Activated gamma-delta T cell treated with anti-CD3 and anti-CD28 coated beads, Interleukin-2, amount 50 U/mL, for 16 hours (primary cell): ENCODE results near the gene ZNF81.
"Not testable (repeated sequence)": the region's sequence is repeated elsewhere in the genome, so short reads cannot be mapped to it uniquely, and the experiment has no call there.

Source experiments
- DNase-seq: peaks from one replicate; pipeline ENCODE4 v3.0.0-alpha.2; 2020; ENCODE audit warnings: low read depth

The ZNF81 gene

DNA sequence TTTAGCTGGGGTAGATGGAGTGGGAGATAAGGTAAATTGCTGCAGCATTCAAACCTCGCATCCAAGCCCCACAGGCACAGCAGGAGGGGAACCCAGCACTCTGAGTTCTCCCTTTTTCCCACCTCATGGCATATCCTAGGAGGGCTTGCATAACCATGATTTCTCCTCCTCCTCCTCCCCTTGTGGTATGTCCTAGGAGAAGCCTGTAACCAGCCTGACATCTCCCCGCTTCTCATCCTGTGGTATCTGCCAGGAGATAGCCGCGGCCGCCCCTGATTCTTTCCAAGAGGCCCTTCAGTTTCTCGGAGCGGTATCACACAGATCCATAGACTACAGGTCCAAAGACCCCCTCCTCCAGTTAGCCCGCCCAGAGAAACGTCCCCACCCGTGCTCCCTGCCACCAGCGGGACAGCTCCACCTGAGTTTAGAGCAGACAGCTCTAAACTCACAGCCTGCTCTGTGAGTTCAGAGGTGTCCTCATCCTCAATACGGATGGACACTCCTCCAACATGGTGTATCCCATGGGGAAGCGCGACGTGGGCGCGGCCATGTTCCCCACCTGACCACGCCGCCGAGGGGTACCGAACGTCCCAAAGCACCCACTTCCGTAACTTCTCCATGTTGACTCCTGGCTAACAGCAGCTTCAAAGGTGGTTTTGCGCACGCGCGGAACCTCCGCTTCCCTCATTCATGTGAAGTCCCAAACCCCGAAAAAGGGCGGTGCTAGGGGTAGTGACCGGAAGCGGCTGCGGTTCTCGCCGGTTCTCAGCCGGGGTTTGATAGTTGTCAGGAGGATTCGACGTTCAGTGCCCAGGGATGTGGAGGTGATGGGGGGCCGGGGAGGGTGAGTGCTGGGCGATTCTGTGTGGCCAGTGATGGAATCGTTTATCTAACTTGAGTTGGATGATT lies at the start of gene ZNF81:
Gene ZNF81 (plus strand): TSS at position 739 of the 909 bp plus-strand sequence. CDS start 9,366 bp downstream, outside the sequence.
- peak; percentile 77 for DNase-seq

DNA sequence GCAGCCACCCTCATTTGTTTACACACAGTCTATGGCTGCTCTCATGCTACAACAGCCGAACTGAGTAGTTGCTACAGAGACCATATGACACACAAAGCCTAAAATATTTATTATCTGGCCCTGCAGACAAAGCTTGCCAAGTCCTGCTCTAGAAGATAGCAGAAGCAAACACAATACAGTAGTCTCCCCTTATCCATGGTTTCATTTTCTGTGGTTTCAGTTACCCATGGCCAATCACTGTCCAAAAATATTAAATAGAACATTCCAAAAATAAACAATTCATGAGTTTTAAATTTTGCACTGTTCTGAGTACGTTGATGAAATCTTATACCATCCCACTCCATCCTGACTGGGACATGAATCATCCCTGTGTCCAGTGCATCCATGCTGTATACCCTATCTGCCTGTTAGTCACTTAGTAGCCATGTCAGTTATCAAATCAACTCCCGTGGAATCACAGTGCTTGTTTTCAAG lies 40.2 kb upstream of the ZNF81 start:
- DNase-seq = no peak

DNA sequence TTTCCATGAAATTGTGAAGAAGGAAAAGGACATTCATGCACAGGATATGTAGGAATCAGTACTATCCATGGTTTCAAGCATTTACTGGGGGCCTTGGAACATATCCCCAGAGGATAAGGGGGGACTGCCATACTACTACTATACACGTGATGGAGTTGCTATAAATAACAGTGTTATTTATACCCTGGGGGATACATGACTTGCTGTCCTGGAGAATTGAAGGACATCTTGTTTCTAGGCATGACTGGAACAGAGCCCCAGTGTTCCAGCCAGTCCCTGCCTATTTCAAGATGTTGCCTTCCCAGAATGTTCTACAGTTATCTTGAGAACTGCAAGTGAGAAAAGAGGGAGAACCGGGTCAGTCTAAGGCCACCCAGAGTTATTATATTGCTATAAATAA lies 39.6 kb upstream of the ZNF81 start:
- DNase-seq = no peak

DNA sequence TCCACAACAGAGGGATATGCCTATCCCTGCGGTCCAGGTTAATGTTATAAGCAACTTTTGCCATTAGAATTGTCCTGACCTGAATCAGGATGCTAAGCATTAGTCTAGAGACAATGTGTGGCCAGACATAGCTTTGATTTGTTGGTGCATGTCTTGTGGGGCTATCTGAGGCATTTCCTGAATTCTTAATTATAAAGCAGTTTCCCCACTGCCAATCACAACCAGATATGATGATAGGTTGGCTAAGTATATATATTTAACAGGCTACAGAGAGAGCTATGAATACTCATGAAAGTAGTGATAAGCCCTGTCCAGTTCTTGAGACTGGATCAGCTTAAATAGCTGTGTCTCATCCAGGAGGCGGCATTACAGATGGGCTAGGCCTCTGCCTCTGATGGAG lies 37.8 kb upstream of the ZNF81 start:
- no peak for DNase-seq

DNA sequence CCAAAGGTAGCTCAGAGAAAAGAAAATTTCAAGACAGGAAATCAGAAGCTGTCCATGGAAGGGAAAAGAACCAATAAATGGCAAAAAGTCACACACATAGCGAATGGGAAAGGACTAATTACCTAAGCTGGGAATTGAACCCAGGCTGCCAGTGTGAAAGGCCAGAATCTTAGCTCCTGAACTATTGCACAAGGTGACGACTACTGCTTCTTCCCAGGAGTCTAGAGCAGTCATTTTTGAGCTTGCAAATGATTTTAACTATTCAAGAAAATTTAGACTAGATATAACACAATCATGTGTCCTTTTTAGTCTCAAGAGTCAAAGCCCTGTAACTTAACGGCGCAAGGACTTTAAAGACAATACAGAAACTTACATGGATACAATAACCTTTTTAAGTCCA lies 34.1 kb upstream of the ZNF81 start:
- no peak for DNase-seq

DNA sequence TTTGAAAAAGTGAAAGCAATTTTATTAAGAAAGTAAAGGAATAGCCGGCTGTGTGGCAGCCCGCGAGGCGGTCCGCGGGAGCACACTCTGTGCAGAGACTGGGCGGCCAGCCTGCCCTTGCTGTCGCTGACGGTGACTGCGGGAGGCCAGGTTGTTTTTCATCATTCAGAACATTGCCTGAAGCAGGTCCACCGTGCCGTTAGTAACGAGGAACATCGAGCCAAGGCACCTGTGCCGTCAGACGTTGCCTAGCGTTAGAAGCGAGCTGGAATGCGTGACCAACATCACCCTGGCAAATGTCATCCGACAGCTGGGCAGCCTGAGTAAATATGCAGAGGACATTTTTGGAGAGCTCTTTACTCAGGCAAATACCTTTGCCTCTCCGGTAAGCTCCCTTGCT lies 33.6 kb upstream of the ZNF81 start:
- DNase-seq = not testable (repeated sequence)

DNA sequence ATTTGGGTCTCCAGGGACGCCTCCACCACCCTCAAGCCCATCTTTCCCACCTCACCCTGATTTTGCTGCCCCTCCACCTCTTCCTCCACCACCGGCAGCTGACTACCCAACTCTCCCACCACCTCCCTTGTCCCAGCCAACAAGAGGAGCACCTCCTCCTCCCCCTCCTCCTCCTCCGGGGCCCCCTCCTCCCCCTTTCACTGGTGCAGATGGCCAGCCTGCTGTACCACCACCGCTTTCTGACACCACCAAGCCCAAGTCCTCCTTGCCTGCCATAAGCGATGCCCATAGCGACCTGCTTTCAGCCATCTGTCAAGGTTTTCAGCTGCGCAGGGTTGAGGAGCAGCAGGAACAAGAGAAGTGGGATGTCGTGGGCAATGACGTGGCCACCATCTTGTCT lies 32.4 kb upstream of the ZNF81 start:
- no peak for DNase-seq

DNA sequence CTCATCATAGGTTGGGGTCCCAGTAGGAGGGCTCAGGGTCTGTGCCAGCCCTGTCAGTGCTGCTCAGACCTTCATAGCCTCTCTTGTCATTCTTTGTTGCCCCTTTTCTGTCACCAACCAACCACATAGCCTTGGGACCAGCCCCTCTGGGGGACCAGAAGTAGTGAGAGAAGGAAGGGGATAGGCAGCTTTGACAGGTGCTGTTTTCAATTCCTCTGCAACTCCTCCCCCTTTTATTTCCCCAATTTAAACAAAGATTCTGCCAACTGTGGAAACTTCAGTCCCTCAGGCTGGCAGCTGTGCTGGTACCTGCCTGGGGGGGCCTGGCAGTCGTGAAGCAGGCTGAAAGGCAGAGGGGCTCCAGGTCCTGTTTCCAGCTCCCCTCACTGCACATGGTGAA lies 30.9 kb upstream of the ZNF81 start:
- DNase-seq = not testable (repeated sequence)

DNA sequence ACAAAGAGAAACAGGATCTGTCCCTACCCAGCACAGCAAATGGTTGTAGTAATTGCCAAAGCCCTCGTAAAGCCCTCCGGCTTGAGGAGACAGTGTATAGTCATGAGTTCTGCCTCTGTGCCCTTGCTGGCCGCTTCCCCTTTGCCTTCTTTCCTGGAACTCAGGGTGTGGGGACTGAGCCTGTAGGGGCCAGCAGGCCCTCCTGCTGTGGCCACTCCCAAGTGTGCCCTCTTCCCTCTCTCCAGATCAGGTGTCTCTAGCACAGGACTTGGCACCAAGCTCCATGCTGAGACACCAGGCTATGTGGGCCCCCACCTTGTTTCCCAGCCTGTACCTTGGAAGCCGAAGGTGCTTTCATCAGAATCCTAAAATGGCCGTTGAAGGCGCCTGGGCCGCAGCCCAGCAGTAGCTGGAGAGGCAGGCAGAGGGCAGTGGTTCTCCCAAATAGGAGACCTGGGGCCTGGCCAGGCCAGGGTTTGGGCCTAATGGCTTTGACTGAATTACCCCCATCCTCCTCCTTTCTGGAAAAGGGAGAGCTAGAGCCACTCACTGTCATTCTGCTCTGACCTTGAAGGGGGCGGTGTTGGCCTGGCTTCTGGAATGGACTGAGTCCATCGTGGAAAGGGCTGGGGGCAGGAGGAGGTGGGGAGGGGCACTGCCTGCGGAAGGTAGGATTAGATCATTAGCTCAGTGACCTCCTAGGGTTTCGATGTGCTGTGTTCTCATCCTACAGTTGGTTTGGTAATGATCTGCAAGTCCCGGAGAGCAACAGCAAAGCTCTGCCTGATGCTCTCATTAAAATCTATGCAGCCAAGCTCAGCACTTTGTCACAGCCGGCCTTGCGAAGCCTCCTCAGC lies 30.1 kb upstream of the ZNF81 start:
- not testable (repeated sequence) for DNase-seq

DNA sequence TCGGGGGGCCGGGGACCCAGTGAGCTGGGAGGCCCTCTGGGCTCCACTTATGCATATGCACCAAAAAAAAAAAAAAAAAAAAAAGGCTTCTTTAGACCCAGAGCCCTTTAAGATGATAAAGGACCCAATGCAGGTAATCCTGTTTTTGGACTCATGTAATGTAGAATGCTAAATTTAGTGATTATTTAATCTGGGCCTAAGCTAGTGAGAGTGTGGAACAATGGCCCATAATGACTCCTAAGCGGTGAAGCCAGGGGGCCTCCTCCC lies 29.5 kb upstream of the ZNF81 start:
- DNase-seq = not testable (repeated sequence)

DNA sequence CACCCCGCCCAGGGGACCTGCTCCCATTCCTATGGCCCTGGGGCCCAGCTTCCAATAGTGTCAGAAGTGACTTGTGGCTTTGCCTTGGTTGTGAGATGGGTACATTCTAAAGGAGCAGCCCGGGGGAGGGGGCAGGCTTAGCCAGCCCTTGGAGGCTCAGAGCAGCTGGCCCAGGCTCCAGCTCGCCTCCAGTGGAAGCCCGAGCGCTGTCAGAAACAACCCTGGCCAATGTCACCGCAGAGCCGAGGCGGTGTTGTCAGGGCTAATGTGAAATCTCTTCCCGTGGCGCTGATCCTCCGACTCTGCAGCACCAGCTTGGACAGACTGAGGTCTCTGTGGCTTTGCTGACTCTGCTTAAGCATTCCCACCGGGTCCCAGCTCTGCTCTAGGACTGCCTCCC lies 29.2 kb upstream of the ZNF81 start:
- no peak for DNase-seq

DNA sequence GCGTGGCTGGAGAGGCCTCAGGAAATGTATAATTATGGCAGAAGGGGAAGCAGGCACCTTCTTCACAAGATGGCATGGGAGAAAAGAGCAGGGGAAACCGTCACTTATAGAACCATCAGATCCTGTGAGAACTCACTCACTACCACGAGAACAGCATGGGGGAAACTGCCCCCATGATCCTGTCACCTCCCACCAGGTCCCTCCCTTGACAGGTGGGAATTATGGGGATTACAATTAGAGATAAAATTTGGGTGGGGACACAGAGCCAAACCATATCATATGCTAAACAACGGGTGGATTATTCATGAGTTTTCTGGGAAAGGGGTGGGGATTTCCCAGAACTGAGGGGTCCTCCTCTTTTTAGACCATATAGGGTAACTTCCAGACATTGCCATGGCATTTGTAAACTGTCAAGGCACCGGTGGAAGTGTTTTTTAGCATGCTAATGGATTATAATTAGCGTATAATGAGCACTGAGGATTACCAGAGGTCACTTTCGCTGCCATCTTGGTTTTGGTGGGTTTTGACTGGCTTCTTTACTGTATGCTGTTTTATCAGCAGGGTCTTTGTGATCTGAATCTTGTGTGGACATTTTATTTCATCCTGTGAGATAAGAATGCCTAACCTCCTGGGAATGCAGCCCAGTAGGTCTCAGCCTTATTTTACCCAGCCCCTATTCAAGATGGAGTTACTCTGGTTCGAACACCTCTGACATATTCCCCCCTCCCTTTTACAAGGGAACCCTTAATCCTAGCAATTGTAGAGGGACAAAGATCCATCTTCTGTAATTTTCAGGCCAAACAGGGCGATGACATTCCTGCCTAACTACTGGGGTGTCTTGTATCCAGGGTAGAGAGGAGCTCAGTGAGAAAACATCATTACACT lies 27.6 kb upstream of the ZNF81 start:
- no peak for DNase-seq

DNA sequence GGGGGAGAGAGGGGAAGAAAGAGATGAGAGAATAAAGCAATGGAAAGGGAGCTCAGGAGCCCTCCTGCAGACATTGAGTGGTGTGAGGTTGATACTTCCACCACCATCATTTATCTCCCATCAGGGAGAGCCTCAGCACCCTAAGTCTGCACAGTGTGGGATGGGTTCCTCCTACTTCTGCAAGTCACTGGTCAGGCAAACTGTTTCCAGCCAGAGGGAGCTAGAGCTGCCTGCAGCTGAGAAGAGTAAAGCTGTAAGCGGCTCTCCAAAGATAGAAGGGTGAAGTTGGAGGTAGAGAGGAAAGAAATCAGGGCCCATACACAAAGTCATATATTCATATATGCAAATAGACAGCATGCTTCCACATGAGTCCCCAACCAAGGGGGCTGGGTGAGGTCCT lies 21.9 kb upstream of the ZNF81 start:
- DNase-seq = no peak

DNA sequence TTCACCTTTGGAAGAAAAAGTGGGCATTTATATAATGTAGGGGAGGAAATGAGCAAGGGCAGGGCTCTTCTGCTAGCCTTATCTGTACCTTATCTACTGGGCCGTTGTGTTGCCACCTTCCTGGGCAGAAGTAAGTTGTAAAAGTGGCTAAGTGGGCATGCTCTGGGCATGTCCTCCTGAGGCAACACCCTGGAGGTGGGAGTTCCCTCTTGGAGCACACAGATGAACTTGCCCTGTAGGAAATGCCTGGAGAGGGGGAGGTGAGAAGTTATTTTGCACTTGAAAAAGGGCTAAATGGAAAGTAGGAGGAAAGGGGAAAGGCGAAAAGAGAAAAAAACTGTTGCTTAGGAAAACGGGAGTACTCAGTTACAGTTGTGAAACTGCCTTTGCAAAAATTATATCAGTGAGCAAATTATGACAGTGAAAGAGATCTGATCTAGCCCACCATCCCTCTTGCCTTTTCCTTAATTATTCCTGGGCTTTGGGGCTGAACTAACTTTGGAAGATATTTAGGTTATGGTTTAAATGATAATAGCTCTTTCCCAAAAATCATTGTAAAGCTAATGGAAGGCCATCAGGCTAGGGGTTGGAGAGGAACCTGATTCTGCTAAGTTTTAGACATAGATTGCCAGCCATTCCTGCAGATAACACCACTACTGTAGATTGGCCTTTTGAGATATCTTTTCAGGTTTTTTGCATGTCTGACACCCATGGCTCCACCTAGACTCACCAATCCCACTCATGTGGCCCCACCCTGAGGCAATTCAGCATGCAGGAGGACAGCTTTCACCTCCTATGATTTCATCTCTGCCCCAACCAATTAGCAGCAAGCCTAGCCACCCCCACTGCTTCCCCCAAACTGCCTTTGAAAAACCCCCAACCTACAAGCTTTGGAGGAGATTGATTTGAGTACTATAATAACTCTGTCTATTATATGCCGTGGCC lies 20.5 kb upstream of the ZNF81 start:
- no peak for DNase-seq

DNA sequence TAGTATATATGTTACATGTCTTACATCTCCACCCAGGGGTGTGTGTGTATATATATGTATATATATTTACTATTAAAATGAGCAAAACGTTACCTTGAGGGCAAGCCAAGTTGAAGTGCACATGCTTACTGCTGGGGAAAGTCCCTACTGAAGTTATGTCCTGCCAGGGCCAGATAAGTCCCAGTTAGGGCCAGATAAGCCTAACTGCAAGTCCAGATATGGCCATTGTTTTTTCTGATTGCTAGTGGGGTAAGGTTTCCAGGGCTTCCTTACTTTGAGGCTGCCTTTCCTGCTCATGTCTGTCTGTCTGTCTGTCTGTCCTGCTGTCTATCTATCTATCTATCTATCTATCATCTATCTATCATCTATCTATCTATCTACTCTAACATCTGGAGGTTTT lies 19.3 kb upstream of the ZNF81 start:
- DNase-seq = no peak

DNA sequence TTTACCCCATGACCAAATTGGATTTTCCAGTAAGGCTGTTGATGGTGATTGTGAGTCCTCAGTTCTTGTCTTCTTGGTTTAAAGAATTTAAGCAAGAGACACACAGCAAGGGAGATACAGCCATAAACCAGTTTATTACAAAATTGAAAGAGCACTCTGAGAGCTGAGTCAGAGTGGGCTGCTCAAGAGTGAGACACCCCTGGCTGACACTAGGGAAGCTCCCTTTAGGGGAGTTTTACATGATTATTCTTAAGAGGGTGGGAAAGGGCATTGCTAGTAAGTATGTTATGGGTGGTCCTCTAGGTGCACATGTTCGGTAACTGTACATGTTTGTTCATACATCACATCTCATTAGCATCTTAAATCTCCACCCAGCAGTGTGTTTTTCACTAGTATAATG lies 18.8 kb upstream of the ZNF81 start:
- DNase-seq = no peak

DNA sequence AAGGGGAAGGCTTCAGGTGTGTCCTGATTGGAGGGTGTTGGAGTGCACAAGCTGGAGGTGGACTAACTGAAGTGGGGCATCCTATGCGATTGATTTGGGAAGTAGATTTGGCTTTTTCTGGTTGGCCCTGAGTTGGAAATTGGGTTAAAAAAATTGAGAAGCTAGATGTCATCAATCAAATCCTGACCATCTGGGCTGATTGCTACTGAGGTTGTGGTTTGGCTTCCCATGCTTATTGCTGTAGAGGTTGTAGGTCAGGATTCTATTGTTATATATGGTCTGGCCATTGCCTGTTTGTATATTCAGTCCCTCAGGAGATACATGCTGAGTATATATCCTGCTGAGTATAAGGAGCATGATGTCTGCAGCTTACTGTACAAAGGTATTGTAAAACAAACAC lies 7.7 kb upstream of the ZNF81 start:
- DNase-seq = no peak

DNA sequence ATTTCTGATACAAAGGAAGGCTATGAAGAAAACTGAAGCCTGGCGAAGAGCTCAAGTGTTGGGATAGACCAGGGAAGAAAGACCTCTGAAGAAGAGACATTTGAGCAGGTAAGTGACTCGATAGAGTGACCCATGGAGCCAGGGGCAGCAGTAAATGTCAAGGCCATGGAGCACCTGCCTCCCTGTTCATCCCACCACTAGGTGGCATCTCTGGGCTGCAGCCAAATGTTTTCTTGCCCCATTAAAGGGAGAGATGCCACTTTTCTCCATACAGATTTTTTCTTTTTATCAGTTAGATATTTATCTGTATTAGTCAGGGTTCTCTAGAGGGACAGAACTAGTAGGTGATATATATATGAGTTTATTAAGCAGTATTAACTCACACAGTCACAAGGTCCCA lies 4.9 kb upstream of the ZNF81 start:
- peak; percentile 29 for DNase-seq

DNA sequence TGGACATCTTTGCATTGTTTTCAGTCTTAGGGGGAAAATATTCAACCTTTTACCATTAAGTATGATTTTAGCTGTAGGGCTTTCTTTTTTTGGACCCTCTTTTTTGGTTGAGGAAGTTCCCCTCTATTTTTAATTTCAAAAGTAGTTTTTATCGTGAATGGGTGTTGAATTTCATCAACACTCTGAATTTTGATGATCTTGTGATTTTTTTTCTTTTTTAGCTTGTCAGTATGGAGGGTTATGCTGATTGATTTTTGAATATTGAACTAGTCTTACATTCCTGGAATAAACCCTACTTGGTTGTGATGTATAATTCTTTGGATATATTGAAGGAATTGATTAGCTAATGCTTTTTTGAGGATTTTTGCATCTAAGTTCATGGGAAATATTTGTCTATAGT lies 1.7 kb downstream of the ZNF81 start:
- no peak for DNase-seq

DNA sequence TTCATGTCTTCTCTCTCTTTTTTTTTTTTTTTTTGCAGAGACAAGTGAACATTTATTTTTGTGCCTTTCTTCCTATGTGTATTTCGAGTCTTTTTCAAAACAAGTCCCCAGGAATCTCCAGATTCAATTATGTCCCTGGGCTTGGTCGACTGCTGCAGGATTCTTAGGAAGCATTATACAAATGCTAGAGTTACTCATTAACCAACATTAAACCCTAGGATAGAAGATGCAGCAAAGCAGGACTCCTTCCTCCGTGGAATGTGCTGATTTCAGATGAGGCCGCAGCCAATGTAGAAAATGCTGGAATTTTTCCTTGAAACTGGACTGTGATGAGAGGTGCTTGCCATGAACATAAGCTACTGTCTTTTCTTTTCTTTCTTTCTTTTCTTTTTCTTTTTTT lies 3.4 kb downstream of the ZNF81 start:
- DNase-seq = no peak

DNA sequence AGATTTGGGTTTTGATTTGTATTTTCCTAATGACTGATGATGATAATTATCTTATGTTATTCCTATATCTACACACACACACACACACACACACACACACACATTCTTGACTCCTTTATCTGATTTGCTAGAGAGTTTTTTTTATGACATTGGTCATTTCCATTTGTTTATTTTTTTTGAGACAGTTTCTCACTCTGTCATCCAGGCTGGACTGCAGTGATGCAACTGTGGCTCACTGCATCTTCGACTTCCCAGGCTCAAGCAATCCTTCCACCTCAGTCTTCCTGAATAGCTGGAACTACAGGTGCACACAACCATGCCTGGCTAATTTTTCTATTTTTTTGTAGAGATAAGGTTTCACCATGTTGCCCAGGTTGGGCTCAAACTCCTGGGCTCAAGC lies 6.7 kb downstream of the ZNF81 start:
- no peak for DNase-seq
